GM04504 (cell line): ENCODE data around the gene TBX4.
A peak's percentile ranks its signal among the peaks of the same experiment; 100 is the strongest.
"Not testable (repeated sequence)": the region's sequence is repeated elsewhere in the genome, so short reads cannot be mapped to it uniquely, and the experiment has no call there.

ENCODE experiments used
- DNase-seq: peaks from one replicate; pipeline ENCODE4 v3.0.0-alpha.2; 2012; ENCODE audit warnings: low read depth

Gene TBX4

GRCh38 chr17:61483778-61484116, 31.5 kb downstream of the TBX4 start:
- DNase-seq, result no peak

- no peak for DNase-seq
Measured at GRCh38 chr17:61484174-61484573, 32.0 kb downstream of the TBX4 start.

- DNase-seq, result no peak
Measured at GRCh38 chr17:61485067-61485775, 33.0 kb downstream of the TBX4 start.

GRCh38 chr17:61486135-61487120, 34.2 kb downstream of the TBX4 start:
- DNase-seq, result no peak

GRCh38 chr17:61487161-61487988, 35.2 kb downstream of the TBX4 start:
- DNase-seq, result no peak

- no peak for DNase-seq
Measured at GRCh38 chr17:61487989-61488595, 35.9 kb downstream of the TBX4 start.

- no peak for DNase-seq
Measured at GRCh38 chr17:61488878-61489718, 36.9 kb downstream of the TBX4 start.

- no peak for DNase-seq
Measured at GRCh38 chr17:61489719-61490490, 37.7 kb downstream of the TBX4 start.

GRCh38 chr17:61490540-61490975, 38.3 kb downstream of the TBX4 start:
- DNase-seq, result peak; percentile 53

- DNase-seq, result no peak
Measured at GRCh38 chr17:61491981-61492380, 39.8 kb downstream of the TBX4 start.

- peak; percentile 35 for DNase-seq
Measured at GRCh38 chr17:61492759-61493526, 40.7 kb downstream of the TBX4 start.

GRCh38 chr17:61493830-61494324, 41.7 kb downstream of the TBX4 start:
- DNase-seq, result not testable (repeated sequence)

- no peak for DNase-seq
Measured at GRCh38 chr17:61494325-61495160, 42.3 kb downstream of the TBX4 start.

- peak; percentile 32 for DNase-seq
Measured at GRCh38 chr17:61495161-61495857, 43.1 kb downstream of the TBX4 start.

- no peak for DNase-seq
Measured at GRCh38 chr17:61496174-61496956, 44.1 kb downstream of the TBX4 start.

- no peak for DNase-seq
Measured at GRCh38 chr17:61496957-61497653, 44.9 kb downstream of the TBX4 start.
